ENCODE results near the gene TMEM170A. TPM values are rescaled to one million over a fixed set of nuclear protein-coding genes. Genes with fewer than 3 reads are reported as not detected.

The TMEM170A gene
- total and polyA plus RNA-seq, 2 of the 13 experiments (the other 11 are each of a cell fraction or from before 2014, with no cell fraction given) = 35.7 to 39.7 TPM

- peak; percentile 88 for TF ChIP-seq GATAD1 (CRISPR knock-in tag; IDR thresholded peaks at IDR 0.05)
- TF ChIP-seq ZNF557 (CRISPR knock-in tag; IDR thresholded peaks at IDR 0.05) = no peak; the same call in 1 of the 2 replicates
- peak; percentile 79 for TF ChIP-seq MED1 (CRISPR knock-in tag; IDR thresholded peaks at IDR 0.05)
- peak; percentile 65 for TF ChIP-seq ASH2L (IDR thresholded peaks at IDR 0.05; ENCODE audit: insufficient read length, low read depth, low read length)
- 0 out of 2 replicates have a peak, but pooled peaks have one; percentile 24 for TF ChIP-seq GATA4 (IDR thresholded peaks at IDR 0.05; ENCODE audit: borderline replicate concordance, low read depth)
- TF ChIP-seq HMG20B (CRISPR knock-in tag; conservative IDR thresholded peaks at IDR 0.05) = peak; percentile 49; the same call in 1 of the 2 replicates
- TF ChIP-seq MXD1 (CRISPR knock-in tag; IDR thresholded peaks at IDR 0.05) = peak; percentile 86
- TF ChIP-seq ZNF331 (CRISPR knock-in tag; IDR thresholded peaks at IDR 0.05) = peak; percentile 93
- no peak for TF ChIP-seq FOXO4 (CRISPR knock-in tag; conservative IDR thresholded peaks at IDR 0.05)
- TF ChIP-seq GPN1 (CRISPR knock-in tag; IDR thresholded peaks at IDR 0.05; ENCODE audit: borderline replicate concordance) = no peak; the same call in 1 of the 2 replicates
- TF ChIP-seq PATZ1 (CRISPR knock-in tag; IDR thresholded peaks at IDR 0.05) = peak; percentile 93
- TF ChIP-seq ZNF646 (CRISPR knock-in tag; IDR thresholded peaks at IDR 0.05) = peak; percentile 27; the same call in 1 of the 2 replicates
- TF ChIP-seq ZNF616 (CRISPR knock-in tag; IDR thresholded peaks at IDR 0.05; ENCODE audit: low read depth) = peak; percentile 88
- peak; percentile 87 for TF ChIP-seq SRY (CRISPR knock-in tag; IDR thresholded peaks at IDR 0.05)
- TF ChIP-seq ZFP36 (IDR thresholded peaks at IDR 0.05; ENCODE audit: borderline replicate concordance, low read depth, low read length, partially characterized antibody) = no peak
- TF ChIP-seq MIER2 (CRISPR knock-in tag; IDR thresholded peaks at IDR 0.05) = peak; percentile 84
- TF ChIP-seq AHR (CRISPR knock-in tag; IDR thresholded peaks at IDR 0.05) = no peak
- no peak; the same call in 1 of the 2 replicates for TF ChIP-seq ZNF670 (CRISPR knock-in tag; IDR thresholded peaks at IDR 0.05; ENCODE audit: borderline replicate concordance)
These were observed at the start of gene TMEM170A (continued) for GRCh38 chr16:75464122-75464918.
